HS-27A (cell line): ENCODE data around the gene STAT5A.
"Not testable (repeated sequence)": the region's sequence is repeated elsewhere in the genome, so short reads cannot be mapped to it uniquely, and the experiment has no call there.

Source experiments
- DNase-seq: peaks from one replicate; pipeline ENCODE4 v3.0.0-alpha.2; 2012; ENCODE audit warnings: low read depth, missing footprints

Gene STAT5A

DNA sequence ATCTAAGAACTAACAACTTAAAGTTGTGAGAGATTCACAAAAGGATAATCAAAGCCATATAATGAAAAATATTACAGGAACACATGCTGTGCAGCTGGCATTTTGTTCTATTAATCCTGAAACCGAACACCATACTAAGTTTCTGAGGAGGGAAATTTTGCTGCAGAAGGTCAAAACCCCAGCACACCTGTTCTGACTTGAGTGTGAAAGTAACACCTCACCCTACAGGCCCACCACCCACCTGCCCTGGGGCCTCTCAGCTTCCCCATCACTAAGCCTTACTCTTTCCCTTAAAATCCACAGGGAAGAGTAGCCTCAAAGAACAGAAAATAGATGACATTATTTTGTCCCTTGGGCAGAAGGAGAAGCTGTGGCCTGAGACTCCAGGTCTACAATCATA, 44.8 kb downstream of the STAT5A start:
- DNase-seq = no peak

DNA sequence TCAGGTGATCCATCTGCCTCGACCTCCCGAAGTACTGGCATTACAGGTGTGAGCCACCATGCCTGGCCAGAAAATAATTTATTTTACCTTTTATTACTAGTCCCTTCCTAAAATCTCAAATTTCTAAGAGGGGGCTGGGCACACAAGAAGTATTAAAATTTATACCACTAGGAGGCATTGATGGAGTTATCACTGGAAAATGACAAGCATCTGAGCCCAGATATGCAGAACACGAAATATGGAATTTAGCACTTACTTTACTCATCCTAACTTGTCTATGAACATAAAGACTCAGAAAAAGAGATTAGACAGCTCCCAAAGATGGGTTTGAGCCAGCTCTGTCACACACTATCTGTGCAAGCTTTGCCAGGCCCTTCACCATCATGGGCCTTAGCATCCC, 46.4 kb downstream of the STAT5A start:
- no peak for DNase-seq

DNA sequence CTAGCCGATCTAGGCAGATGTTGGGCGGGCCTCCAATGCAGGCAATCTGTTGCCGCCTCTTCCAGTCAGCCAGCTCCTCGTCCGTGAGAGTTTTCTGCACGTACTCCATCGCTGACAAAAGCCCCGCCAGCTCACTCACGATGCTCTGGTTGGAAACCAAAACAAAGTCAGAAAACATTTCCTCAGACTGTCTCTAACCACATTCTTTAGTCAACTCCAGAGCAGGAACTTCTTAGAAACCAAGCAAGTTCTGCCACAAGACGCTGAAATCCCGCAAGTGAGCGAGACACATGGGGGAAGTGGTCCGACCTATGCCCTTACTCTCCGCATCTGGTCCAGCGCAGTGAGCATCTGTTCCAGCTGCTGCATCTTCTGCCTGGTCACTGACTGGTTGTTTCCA, 49.1 kb downstream of the STAT5A start:
- DNase-seq = no peak

DNA sequence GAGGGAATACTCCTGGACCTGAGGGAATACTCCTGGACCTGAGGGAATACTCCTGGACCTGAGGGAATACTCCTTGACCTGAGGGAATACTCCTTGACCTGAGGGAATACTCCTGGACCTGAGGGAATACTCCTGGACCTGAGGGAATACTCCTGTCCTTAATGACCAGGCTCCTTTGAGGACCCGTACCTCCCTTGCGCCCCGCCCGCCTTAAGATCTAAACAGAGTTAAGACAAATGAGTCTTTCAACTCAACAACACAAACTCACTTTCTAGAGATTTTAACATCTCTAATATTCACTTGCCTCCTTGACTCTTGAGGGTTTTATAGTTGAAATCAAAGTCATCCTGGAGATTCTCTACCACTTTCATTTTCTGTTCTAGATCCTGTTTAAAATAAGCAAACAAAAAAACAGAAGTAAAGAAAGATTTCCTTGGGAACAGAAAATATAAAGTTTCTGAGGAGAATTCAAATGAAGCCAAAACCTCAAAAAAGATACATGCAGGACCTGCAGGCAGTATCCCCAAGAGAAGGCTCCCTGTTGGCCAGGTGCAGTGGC, 50.2 kb downstream of the STAT5A start:
- DNase-seq = no peak

GRCh38 chr17:42339221-42339620, 50.9 kb downstream of the STAT5A start:
- no peak for DNase-seq

DNA sequence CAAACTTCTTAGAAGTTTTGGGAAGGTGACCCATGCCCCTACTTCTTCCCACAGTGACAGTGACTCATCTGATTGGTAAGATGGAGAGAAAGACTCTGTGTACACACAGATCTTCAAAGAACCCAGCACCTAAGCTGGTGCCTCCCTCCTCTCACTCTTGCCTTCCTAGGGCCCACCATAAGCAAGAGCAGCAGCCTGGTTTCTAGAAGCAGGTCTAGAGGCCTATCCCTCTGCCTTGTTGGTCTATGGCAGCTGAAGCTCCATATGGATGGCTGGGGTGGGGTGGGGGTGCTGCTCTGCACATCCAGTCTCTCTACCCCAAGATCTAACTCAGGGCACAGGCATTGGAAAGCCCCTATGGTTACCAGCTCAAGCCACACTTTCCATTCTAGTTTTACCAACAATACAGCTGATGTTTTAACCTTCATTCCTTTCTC, 52.4 kb downstream of the STAT5A start:
- DNase-seq = no peak

DNA sequence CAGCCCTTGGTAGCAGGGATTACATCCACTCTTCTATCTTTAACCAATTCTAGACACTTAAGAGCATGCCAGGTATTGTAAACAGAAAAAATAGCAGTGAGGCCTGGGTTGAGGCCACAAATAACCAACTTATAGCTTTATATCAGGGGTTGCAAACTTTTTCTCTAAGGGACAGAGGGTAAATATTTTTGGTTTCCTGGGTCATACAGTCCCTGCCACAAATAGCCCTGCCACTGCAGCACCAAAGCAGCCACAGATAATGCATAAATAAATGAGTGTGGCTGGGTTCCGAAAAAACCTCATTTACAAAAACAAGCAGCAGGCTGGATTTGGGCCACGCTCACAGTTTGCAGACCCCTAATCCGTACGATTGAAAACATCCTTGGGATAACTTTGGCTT, 53.3 kb downstream of the STAT5A start:
- no peak for DNase-seq

GRCh38 chr17:42342242-42343008, 54.1 kb downstream of the STAT5A start:
- no peak for DNase-seq

GRCh38 chr17:42345396-42346073, 57.2 kb downstream of the STAT5A start:
- no peak for DNase-seq

- DNase-seq = no peak
Observed at GRCh38 chr17:42346481-42346880, 58.2 kb downstream of the STAT5A start.

DNA sequence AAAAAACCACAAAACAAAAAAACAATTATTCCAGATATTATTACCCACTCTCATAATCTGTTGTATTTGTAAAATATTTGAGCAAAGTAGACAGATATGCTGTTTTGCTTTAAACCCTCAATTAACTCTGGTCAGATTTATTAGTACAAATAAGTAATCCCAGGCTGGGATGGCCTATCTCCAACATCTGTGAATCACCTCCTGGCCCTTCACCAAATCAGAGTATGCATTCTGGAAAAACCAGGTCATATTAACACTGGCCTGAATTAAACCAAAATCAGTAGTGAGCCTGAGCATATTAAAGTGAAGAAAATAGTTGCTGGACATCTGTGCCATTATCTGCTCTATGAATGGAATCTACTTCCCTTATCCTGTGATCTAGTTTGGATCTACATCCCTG, 58.9 kb downstream of the STAT5A start:
- peak; percentile 26 for DNase-seq

DNA sequence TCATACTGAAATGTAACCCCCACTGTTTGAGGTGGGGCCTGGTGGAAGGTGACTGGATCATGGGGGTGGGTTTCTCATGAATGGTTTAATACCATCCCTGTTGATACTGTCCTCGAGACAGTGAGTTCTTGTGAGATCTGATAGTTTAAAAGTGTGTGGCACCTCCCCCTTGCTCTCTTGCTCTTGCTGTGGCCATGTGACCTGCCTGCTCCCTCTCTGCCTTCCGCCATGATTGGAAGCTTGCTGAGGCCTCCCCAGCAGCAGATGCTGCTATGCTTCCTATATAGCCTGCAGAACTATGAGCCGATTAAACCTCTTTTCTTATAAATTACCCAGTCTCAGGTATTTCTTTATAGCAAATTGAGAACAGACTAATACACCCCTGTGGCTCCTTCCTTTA, 59.3 kb downstream of the STAT5A start:
- no peak for DNase-seq

- no peak for DNase-seq
Observed at GRCh38 chr17:42348104-42348503, 59.8 kb downstream of the STAT5A start.

DNA sequence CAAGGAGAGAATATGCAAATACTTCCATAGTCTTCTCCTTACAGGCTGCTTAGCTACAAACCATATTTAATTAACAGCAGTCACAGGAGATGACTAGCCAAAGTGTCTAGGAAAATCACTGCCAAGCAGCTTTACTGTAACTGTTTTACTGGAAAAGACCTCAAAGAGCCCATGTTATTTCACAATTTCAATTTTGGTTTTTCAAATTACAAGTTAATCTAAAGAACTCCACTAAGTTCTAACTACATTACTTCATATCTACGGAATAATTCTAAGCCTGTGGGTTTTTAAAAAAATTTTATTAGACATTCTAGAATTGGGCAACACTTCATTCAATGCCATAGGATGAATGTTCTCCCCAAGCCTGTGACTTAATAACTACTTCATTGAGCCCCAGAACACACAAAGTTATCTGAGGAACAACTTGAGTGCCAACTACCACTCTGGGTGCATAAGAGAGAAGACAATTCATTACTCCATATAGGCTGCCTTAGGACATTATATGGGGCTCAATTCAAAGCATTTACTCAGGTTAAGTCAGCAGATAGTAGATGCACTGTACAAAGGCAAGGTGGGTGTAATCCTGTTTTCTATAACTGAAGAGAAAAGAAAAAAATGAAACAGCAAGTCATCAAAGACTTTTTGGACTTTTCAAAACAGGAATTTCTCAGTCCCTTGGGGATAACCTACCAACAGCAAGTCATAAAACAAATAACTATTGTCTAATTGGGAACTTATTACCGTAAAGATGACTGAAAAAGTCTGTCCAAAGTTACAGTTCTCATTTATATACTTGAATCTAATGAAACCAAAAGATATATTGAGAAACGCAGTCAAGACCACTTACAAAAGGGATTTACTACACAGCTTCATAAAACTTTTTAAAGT, 66.9 kb downstream of the STAT5A start:
- no peak for DNase-seq

DNA sequence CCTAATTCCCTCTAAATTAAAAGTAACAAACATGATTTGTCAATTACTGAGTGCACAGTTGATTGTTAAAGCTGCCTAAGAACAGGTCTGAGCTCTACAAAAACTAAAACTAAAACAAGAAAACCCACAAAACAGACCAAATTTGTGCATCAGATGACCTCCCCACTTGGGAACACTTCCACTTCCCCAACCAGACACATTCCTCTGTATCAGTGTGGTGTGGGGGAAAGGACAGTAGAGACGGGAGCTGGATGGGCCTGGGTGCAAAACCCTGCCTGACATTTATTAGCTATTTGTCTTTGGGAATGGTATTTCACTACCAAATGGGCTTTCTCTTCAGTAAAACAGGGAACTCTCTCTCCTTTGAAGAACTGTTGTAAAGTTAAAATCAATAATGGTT, 70.1 kb downstream of the STAT5A start:
- no peak for DNase-seq

DNA sequence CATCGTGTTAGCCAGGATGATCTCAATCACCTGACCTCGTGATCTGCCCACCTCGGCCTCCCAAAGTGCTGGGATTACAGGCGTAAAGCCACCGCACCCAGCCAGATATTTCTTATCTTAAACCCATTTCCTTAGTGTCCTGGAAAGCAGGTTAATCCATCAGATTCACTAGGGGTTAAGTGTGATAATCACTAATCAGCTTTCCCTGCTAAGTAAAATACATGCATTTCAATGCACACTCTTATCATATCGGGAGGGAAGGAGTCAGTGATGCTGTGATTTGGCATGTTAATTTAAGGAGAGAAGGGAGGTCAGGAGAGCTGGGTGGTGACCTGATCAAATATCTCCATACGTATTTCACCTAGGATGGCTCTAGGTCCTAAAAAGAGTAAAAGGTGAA, 70.8 kb downstream of the STAT5A start:
- DNase-seq = no peak

GRCh38 chr17:42360388-42360787, 72.1 kb downstream of the STAT5A start:
- not testable (repeated sequence) for DNase-seq
